Middle frontal gyrus (tissue), 1 donor: Measurements from ENCODE around the gene CTLA4.

Experiments
- DNase-seq: peaks from one replicate; pipeline ENCODE4 v3.0.0-alpha.2; 2015; ENCODE audit warnings: low spot score; ENCODE audit errors: extremely low spot score

Gene CTLA4

GRCh38 chr2:203867561-203868200 lies at the start of gene CTLA4:
CTLA4 (plus strand) TSS chr2:203867771; CDS start chr2:203867943, 172 bp downstream.
- DNase-seq: no peak

GRCh38 chr2:203818656-203819055 lies 48.9 kb upstream of the CTLA4 start:
- no peak for DNase-seq

GRCh38 chr2:203819434-203820133 lies 48.0 kb upstream of the CTLA4 start:
- no peak for DNase-seq

DNA sequence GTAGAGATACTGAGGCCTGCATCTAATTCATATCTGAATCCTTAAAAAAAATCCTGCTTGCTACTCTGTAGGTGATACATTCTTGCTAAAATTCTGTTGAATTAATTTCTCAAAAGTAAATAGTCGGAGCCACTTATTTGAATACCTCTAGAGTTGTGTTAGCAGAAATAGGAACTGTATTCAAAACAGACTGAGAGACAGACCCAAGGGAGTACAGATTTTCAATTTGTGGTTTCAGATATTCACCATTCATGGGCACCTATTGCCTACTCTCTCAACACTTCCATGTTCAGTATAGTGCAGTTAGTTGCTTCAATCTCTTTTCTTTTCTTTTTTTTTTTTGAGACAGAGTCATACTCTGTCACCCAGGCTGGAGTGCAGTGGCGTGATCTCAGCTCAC lies 46.6 kb upstream of the CTLA4 start:
- no peak for DNase-seq

GRCh38 chr2:203822240-203822639 lies 45.3 kb upstream of the CTLA4 start:
- no peak for DNase-seq

DNA sequence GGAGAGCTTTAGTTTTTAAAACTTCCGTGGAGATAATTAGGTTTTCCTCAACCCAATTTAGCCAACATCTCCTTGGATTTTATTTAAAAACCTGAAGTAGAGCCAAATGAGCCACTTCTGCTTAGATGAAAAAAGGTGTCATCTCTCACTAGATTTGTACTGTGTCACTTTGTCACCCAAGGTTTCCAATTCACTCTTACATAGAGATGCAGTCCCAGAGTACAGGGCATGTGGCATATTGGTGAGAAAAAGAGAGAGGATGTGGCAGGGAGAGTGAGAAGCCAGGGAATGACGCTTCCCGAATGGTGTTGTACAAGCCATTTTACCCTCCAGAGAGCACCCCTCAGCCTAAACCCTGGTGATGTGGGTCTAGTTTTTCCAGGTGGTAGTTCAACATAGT lies 44.4 kb upstream of the CTLA4 start:
- no peak for DNase-seq

GRCh38 chr2:203824057-203824456 lies 43.5 kb upstream of the CTLA4 start:
- DNase-seq: no peak

- no peak for DNase-seq
Observed at GRCh38 chr2:203824603-203825002, 43.0 kb upstream of the CTLA4 start.

DNA sequence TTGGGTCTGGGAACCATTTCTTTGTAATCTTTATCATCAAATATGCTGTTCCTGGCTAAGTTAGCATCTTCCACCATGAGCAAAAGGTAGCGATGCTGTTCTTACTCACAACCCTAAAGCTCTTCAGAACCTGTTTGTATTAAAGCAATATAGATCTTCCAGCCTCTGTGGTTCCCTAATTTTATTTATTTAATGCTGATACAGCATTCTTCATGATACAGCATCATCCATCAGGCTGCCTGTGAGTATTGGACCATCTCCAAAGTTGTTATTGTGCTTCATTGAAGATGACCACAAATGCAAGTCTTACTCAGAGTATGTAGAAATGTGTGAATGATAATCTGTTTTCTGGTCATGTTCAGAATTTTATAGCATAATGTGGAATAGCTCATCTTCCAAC lies 40.9 kb upstream of the CTLA4 start:
- DNase-seq: no peak

DNA sequence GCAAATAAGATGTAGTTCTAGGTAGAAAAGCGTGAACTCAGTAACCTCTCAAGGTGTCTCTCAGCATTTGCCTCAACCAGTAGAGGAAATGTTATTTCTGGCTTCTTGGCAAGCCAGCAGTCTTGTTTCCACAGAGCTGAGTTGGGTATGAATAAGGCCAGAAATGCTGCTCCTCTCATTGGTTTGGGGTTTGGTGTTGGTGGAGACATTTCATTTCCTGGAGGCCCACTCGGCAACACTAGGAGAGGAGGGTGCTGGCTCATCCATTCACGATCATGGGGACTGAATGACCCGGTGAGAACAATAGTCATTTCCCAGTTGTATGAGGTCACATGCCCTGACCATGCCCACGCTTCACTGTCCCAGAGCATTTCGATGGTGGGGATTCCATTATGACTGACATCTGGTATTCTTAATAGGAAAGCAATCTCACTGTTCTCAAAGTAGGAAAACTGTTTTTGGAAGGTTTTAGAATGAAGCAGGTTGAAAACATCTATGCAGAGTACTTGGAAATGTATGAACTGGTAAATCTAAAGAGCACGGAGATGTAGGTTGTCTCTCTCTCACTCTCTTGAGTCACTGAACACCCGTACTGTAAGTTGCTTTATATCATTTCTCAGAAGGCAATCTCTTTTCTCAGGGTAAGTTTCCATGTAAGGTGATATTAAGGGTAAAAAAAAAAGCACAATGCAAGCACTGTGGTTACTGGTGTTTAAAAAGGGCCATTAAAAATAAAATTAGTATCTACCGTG lies 37.1 kb upstream of the CTLA4 start:
- DNase-seq: no peak

DNA sequence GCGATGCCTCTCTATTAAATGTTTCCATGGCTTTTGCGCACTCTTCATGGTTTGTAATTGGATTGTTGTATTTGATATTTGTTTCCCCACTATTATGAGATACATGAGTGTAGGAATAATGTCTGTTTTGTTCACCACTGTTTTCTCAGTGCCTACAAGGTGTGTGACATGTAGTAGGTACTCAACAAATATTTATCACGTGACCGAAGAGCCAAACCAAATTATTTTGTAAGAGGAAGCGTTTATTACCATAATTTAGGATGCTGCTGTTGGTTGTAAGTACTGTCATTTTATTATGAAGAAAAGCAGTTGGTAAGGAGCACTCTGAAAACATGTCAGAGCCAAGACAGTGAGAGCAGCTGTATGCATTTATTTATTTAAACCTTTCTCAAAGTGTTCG lies 32.2 kb upstream of the CTLA4 start:
- no peak for DNase-seq

GRCh38 chr2:203835892-203836800 lies 31.4 kb upstream of the CTLA4 start:
- DNase-seq: no peak

DNA sequence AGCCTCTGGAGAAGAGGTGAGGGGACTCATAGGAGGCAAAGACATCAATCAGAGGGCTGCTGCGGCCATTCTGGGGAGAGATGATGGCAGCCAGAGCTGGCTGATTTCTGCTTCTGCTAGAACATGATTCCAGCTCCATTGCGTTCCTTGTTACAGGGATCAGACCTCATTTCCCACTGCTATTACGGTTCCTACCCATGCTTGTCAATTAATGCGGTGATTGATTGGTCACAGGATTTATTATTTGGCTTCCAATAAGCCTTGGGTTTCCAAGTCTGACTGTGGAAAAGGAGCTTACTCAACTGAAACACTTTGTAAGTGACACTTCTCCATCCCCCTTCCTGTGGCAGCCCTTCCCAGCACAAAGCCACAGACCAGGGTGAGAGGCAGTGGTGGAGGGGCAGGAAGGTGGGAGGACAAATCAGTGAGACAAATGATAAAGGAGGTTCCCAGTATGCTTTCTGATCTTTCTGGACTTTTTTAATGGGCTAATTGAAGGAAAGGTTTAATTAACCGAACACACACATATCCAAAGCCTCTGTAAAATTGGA lies 26.8 kb upstream of the CTLA4 start:
- no peak for DNase-seq

DNA sequence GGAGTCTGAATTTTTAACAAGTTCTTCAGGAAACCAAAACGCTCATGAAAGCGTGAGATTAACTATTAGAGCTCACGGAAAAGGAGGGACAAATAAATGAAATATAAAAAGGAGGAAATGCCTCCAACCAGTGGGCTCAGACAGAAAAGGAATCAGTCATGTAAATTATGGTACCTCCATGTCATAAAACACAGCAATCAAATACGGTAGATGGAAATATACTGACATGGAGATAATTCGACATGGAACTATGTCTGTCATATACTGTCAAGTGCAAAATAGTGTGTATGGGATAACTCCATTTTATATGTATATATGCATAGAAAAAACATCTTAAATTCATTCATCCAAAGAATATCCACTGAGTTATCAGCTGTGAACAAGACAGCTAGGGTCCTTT lies 25.9 kb upstream of the CTLA4 start:
- no peak for DNase-seq

- no peak for DNase-seq
Observed at GRCh38 chr2:203842373-203842772, 25.2 kb upstream of the CTLA4 start.

GRCh38 chr2:203846490-203847105 lies 21.0 kb upstream of the CTLA4 start:
- no peak for DNase-seq

- DNase-seq: no peak
Observed at GRCh38 chr2:203849010-203849409, 18.6 kb upstream of the CTLA4 start.

GRCh38 chr2:203852760-203853159 lies 14.8 kb upstream of the CTLA4 start:
- no peak for DNase-seq

- DNase-seq: no peak
Observed at GRCh38 chr2:203853271-203853670, 14.3 kb upstream of the CTLA4 start.

DNA sequence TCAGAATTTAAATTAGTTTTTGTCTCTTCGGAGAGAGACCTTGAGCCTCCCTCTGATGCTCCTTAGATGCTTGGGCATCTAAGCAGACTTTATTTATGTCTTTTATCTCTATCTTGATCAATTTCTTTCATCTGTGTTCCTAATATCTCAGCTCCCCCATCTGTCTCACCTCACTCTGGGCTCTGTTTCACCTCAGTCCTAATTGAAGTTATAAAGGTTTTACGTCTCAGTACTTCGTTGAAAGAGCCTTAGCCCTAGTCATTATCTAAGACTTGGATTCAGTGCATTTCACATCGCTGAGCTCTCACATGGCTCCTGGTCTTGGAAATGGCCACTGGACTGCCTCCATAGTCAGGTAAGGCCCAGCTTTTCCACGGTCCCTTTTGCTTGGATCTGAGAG lies 13.8 kb upstream of the CTLA4 start:
- DNase-seq: no peak

DNA sequence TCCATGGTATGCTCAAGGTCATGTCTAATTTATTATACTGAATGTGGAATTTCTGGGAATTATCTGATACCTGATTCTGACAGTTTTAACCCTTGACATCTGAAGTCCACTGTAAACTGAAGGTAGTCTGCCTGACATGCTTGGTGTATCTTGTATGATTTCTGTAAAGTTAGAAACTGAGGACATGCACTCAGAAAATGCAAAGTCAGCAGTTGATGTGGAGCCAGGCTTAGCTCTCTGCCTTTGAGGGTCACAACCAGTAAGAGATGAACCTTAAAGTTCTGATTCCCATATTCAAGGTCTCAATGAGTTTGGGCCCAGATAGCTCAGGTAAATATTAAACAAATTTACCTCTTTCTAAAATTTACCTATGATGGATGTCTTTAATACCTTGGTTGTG lies 12.3 kb upstream of the CTLA4 start:
- no peak for DNase-seq
